ENCODE data around the gene CPVL.

CPVL gene

DNA sequence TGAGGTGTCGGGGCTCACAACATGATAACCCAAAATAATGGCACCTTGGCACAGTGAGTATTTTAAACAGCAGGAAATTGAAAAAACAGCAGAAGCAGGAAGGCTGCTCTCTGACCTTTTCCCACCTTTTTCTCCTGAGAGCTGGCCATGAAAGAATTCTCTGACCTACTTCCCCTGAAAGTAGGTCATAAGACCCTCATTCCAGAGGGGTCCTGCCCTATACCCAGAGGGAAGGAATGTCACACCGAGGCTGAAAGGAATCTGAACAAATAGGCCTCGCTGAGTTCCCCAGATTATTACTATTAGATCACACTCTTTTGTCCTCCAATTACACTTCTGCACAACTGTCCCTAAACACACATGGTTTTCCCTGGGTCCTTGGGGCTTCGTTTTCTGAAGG, 18.8 kb downstream of the CPVL start:
- CTCF ChIA-PET: interaction anchor here (1.1 kb wide), 1 partner anchor 14 kb away, joined by 3 read pairs; no protein-coding TSS in a partner anchor
- TF ChIP-seq, protein P1, sequence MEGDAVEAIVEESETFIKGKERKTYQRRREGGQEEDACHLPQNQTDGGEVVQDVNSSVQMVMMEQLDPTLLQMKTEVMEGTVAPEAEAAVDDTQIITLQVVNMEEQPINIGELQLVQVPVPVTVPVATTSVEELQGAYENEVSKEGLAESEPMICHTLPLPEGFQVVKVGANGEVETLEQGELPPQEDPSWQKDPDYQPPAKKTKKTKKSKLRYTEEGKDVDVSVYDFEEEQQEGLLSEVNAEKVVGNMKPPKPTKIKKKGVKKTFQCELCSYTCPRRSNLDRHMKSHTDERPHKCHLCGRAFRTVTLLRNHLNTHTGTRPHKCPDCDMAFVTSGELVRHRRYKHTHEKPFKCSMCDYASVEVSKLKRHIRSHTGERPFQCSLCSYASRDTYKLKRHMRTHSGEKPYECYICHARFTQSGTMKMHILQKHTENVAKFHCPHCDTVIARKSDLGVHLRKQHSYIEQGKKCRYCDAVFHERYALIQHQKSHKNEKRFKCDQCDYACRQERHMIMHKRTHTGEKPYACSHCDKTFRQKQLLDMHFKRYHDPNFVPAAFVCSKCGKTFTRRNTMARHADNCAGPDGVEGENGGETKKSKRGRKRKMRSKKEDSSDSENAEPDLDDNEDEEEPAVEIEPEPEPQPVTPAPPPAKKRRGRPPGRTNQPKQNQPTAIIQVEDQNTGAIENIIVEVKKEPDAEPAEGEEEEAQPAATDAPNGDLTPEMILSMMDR (conservative IDR thresholded peaks at IDR 0.05; ENCODE audit: low read depth): no peak
- no peak for DNase-seq (ENCODE audit: low spot score)
- POLR2A ChIA-PET (ENCODE audit: low non-redundant PET): no interaction called here
- no peak overlapping the region for H3K27ac ChIP-seq

DNA sequence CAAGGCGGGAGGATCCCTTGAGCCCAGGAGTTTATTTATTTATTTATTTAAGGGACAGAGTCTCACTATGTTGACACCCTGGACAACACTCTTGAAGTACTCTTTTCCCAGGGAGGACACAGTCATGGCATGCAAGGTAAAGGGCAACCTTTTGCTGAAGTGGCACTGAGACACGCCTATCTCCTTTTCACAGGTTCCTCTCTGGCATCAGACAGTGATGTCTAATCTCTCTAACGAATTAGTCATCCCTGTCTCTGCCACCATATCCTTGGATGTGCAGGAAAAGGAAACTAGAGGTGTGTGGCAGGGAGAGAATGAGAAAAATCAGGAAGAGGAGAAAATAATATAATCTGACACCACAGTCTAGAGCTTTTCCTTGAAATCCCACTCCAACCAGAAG, 19.5 kb downstream of the CPVL start:
- POLR2A ChIA-PET (ENCODE audit: low non-redundant PET): no interaction called here
- CTCF ChIA-PET: interaction anchor here (0.6 kb wide), 1 partner anchor 1933 kb away, joined by 7 read pairs; no protein-coding TSS in a partner anchor
- DNase-seq (ENCODE audit: low spot score): no peak
- H3K27ac ChIP-seq: no peak overlapping the region
- TF ChIP-seq, protein P1 (conservative IDR thresholded peaks at IDR 0.05; ENCODE audit: low read depth): no peak

DNA sequence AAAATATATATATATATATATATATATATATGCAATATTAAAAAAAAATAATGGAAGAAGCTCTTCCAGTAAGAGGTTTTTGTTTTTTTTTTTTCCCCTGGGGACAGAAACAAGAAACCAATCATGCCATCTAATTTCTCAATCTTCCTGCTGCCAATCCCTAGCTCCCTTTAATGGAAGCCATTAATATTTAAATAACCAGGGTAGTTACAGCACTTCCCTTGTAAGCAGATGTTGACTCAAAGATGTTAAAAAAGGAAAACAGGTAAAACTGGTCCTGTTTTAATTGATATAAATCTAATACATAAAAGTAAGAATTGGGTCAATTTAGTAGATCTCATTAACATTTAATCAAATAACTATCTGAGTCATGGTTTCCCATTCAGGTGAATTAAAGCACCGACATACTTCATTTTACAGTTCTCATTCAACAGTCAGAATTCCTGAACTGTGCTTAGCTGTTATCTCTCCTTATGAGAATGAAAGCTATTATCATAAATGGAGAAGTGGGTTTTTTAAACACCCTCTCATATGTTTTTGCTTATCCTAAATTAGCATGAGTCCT, 22.6 kb downstream of the CPVL start:
- TF ChIP-seq, protein P1 (conservative IDR thresholded peaks at IDR 0.05; ENCODE audit: low read depth): no peak
- no peak for DNase-seq (ENCODE audit: low spot score)
- ChIA-PET POLR2A (ENCODE audit: low non-redundant PET) (no interaction called here), CTCF (no interaction called here)
- H3K27ac ChIP-seq: no peak overlapping the region

DNA sequence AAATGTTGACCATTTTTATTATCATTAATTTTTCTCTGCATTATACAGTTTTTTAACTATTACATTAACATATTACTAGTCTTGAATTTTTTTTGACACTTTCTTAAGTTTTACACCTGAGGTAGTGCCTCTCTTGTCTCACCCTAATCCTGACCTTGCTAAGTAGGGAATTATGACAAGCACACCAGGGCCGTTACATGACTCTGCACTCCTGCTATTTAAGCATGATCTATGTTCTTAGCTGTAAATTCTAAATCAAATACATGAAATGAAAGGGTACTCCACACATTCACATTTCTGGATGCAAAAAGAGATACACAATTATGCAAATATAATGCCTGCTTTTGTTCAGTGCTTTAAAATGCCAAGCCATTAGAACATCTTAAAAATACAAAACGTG, 23.6 kb downstream of the CPVL start:
- no peak for DNase-seq (ENCODE audit: low spot score)
- TF ChIP-seq, protein P1 (conservative IDR thresholded peaks at IDR 0.05; ENCODE audit: low read depth): no peak
- ChIA-PET POLR2A (ENCODE audit: low non-redundant PET) (no interaction called here), CTCF (no interaction called here)
- H3K27ac ChIP-seq: no peak overlapping the region

DNA sequence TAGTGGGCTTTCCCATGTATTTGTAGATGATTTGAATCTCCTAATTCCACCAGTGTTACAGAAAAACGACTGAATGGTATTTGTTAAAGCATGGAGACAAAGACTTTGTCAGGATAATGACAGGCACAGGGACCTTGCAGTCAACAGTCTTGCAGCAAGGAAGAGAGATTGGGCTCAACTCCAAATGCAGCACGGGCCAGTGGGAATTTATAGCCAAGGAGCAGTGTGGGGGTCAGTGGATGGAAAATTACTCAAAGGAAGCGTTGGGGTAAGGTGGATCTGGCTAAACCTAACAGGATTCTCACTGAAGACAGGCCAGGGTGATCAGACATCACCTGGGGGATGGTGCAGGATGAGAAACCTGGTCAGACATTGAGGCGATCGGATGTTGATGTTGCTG, 24.3 kb downstream of the CPVL start:
- DNase-seq (ENCODE audit: low spot score): no peak
- ChIA-PET CTCF (no interaction called here), POLR2A (ENCODE audit: low non-redundant PET) (no interaction called here)
- H3K27ac ChIP-seq: no peak overlapping the region
- TF ChIP-seq, protein P1 (conservative IDR thresholded peaks at IDR 0.05; ENCODE audit: low read depth): no peak

DNA sequence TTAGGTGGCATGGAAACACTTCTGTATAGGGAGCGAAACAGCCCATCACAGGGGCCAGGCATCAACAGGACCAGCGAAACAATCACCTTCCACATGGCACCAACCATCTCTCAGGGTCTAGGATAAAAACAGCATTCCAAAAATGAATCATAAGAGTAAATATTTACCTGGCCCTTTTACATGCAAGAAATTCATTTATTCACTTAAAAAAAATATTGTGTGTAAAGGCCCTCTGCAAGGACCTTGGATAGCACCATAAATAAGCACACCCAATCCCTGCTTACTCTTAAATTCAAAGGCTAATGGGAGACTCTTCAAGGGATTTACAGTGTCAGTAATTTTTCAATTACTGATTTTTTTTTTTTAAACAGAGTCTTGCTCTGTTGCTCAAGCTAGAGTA, 25.4 kb downstream of the CPVL start:
- CTCF ChIA-PET: interaction anchor here (1.2 kb wide), 1 partner anchor 68 kb away, joined by 3 read pairs; no protein-coding TSS in a partner anchor
- POLR2A ChIA-PET (ENCODE audit: low non-redundant PET): interaction anchor here (0.6 kb wide), 1 partner anchor 37 kb away, joined by 3 read pairs; no protein-coding TSS in a partner anchor
- H3K27ac ChIP-seq: no peak overlapping the region
- TF ChIP-seq, protein P1 (conservative IDR thresholded peaks at IDR 0.05; ENCODE audit: low read depth): no peak
- DNase-seq (ENCODE audit: low spot score): no peak
